Lower lobe of right lung (tissue), 2 donors: ENCODE results near the gene NEURL1B. TPM values are rescaled to one million over a fixed set of nuclear protein-coding genes. Genes with fewer than 3 reads are reported as not detected.

Experiments
- ATAC-seq, 2 donors: fragments of 200-7000 bp; cut with Tn5 transposase; one replicate each; pipeline ENCODE4 v1.9.1; 2020 to 2022; ENCODE audit warnings: mild to moderate bottlenecking in 2 of 2, moderate library complexity in 2 of 2
- DNase-seq: peaks from one replicate; pipeline ENCODE4 v3.0.0-alpha.2; 2020
- H3K27ac ChIP-seq: fragments of 200-600 bp; one replicate; pipeline ENCODE4 v1.8.0; 2022
- H3K27me3 ChIP-seq: fragments of 200-600 bp; one replicate; pipeline ENCODE4 v1.8.0; 2022; ENCODE audit warnings: low read depth
- H3K36me3 ChIP-seq: fragments of 200-600 bp; one replicate; pipeline ENCODE4 v1.8.0; 2022; ENCODE audit warnings: mild to moderate bottlenecking
- H3K4me1 ChIP-seq: fragments of 200-600 bp; one replicate; pipeline ENCODE4 v1.8.0; 2022
- H3K4me3 ChIP-seq: fragments of 200-600 bp; one replicate; pipeline ENCODE4 v1.8.0; 2022; ENCODE audit warnings: mild to moderate bottlenecking
- H3K9me3 ChIP-seq: fragments of 200-600 bp; one replicate; pipeline ENCODE4 v1.8.0; 2022
- CTCF ChIP-seq: fragments of 200-600 bp; IDR thresholded peaks from one replicate; pipeline ENCODE4 v1.8.0; 2022; ENCODE audit warnings: antibody characterized with exemption, mild to moderate bottlenecking
- intact Hi-C: fragments of 100-400 bp; cut with DNase I; formaldehyde crosslinking; loops from one replicate; pipeline ENCODE4 v1.11.0; 2022
- total RNA-seq: library from RNA; stranded (reverse); fragmentation: NEBNext Ultra II Directional; extraction: Animal tissue kit (Norgen Biotek cat#: 25700); gene quantifications from one replicate; pipeline ENCODE4 v1.2.1, GENCODE V29; 2021
- donor health status: DM: no; HTN: yes; CAD: no; lungs with severe emphysema.

NEURL1B gene
- total RNA-seq, 1 donor from 2014 or later, result 24.8 TPM

- H3K27ac ChIP-seq, result no peak overlapping the region
- intact Hi-C loops, result no loop called here
- H3K36me3 ChIP-seq, result no peaks in the 10 kb centered on the region
- ATAC-seq, result no peak
- no peaks in the 10 kb centered on the region for H3K9me3 ChIP-seq
- no peak for TF ChIP-seq CTCF
- H3K27me3 ChIP-seq, result no peaks in the 10 kb centered on the region
- no peak overlapping the region for H3K4me3 ChIP-seq
- DNase-seq, result no peak
- H3K4me1 ChIP-seq, result peaks cover 29% of the 10 kb centered on the region
Observed at GRCh38 chr5:172725273-172725672, 84.2 kb downstream of the NEURL1B start.

- DNase-seq (no peak), ATAC-seq (no peak)
- H3K4me3 ChIP-seq, result no peak overlapping the region
- no peak for TF ChIP-seq CTCF
- intact Hi-C loops, result no loop called here
- H3K36me3 ChIP-seq, result no peaks in the 10 kb centered on the region
- no peaks in the 10 kb centered on the region for H3K9me3 ChIP-seq
- no peak overlapping the region for H3K27ac ChIP-seq
- peaks cover 24% of the 10 kb centered on the region for H3K4me1 ChIP-seq
- no peaks in the 10 kb centered on the region for H3K27me3 ChIP-seq
Observed at GRCh38 chr5:172725785-172726184, 84.7 kb downstream of the NEURL1B start.

DNA sequence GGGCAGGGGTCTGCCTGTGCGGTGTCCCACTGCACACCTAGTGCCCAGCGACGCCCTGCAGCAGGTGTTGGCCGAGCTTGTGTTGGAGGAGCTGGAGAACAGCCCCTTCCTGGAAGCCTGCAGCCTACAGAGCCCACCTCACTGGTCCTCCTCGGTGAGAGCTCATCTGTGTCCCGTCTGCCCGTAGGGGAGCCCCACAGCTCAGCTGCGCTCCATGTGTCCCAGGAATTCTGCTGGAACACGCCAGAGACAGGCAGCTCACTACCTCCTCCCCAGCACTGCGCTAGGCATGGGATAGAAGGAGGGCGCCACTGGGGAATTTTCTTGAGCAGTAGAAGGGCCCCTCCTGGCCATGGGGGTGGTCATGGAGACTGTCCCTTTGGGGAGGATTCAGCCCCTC, 85.9 kb downstream of the NEURL1B start:
- no peak overlapping the region for H3K27ac ChIP-seq
- H3K27me3 ChIP-seq, result no peaks in the 10 kb centered on the region
- DNase-seq (no peak), ATAC-seq (no peak)
- no peak for TF ChIP-seq CTCF
- intact Hi-C loops, result no loop called here
- no peak overlapping the region for H3K4me3 ChIP-seq
- no peaks in the 10 kb centered on the region for H3K9me3 ChIP-seq
- H3K36me3 ChIP-seq, result no peaks in the 10 kb centered on the region
- peaks cover 17% of the 10 kb centered on the region for H3K4me1 ChIP-seq

- intact Hi-C loops, result no loop called here
- Histone ChIP-seq H3K4me3 (no peak overlapping the region), H3K27ac (no peak overlapping the region), H3K4me1 (peaks cover 15% of the 10 kb centered on the region), H3K27me3 (no peaks in the 10 kb centered on the region), H3K36me3 (no peaks in the 10 kb centered on the region), H3K9me3 (no peaks in the 10 kb centered on the region)
- ATAC-seq (peak in 1 of 2 donors; percentile 54), DNase-seq (no peak)
- TF ChIP-seq CTCF, result no peak
Observed at GRCh38 chr5:172727551-172727950, 86.5 kb downstream of the NEURL1B start.

DNA sequence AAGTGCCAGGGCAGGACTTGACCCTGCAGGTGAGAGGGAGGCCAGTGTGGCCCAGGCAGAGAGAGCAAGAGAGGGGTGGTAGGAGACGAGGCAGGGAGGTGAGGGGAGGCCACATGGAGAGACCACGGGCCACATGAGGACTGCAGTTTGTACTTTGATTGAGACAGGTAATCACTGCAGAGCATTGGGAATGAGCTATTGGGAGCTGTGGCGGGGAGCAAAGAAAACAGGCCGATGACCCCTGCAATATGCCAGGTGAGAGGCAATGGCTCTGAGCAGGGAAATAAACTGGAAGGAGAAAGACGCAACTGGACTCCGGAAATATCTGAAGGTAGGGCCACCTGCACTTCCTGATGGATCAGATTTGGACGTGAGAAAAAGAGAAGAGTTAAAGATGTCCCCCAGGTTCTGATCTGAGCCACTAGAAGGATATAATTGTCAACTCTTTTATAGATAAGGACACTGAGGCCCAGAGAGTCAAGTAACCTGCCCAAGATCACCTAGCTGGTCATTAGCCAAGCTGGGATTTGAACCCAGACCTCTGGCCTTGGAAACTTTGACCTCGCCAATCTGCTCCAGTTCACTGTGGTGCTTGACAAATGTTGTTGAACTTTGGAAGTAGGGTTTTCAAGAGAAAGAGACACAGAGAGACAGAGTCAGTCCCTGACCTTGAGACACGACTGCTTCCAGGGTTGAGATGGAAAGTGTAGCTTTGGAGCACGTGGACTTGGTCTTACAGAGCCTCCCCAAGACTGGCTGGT, 87.6 kb downstream of the NEURL1B start:
- Histone ChIP-seq H3K27ac (no peak overlapping the region), H3K9me3 (no peaks in the 10 kb centered on the region), H3K4me1 (peaks cover 19% of the 10 kb centered on the region), H3K27me3 (no peaks in the 10 kb centered on the region), H3K36me3 (no peaks in the 10 kb centered on the region), H3K4me3 (no peak overlapping the region)
- intact Hi-C loops, result no loop called here
- no peak for DNase-seq
- TF ChIP-seq CTCF, result no peak
- no peak for ATAC-seq
